ENCODE results near the gene DDX10.

Gene DDX10

GRCh38 chr11:108729227-108729871 is 64.5 kb downstream of the DDX10 start:
- Histone ChIP-seq H3K27ac (replicated peaks) (no peak overlapping the region), H3K27me3 (ENCODE audit: insufficient read depth, poor library complexity, severe bottlenecking) (no peaks in the 10 kb centered on the region), H3K4me3 (replicated peaks; ENCODE audit: insufficient read depth, low read length) (no peak overlapping the region)
- no peak for DNase-seq (ENCODE audit: low read depth in 1 of 2, low spot score in 1 of 2)
- no peak for TF ChIP-seq REST (IDR thresholded peaks at IDR 0.05; ENCODE audit: insufficient replicate concordance, low read depth)
- TF ChIP-seq SPI1 (IDR thresholded peaks at IDR 0.05; ENCODE audit: borderline replicate concordance, low read depth), result no peak
- no peak for TF ChIP-seq POLR2AphosphoS5 (IDR thresholded peaks at IDR 0.05; ENCODE audit: low read depth)
- TF ChIP-seq GABPA (IDR thresholded peaks at IDR 0.05; ENCODE audit: low read depth), result no peak
- no peak for TF ChIP-seq CTCF (IDR thresholded peaks at IDR 0.05; ENCODE audit: insufficient read depth, low read length)

GRCh38 chr11:108732395-108732794 is 67.5 kb downstream of the DDX10 start:
- no peak for DNase-seq (ENCODE audit: low read depth in 1 of 2, low spot score in 1 of 2)
- TF ChIP-seq REST (IDR thresholded peaks at IDR 0.05; ENCODE audit: insufficient replicate concordance, low read depth) (no peak), CTCF (IDR thresholded peaks at IDR 0.05; ENCODE audit: insufficient read depth, low read length) (no peak), SPI1 (IDR thresholded peaks at IDR 0.05; ENCODE audit: borderline replicate concordance, low read depth) (no peak), GABPA (IDR thresholded peaks at IDR 0.05; ENCODE audit: low read depth) (no peak), POLR2AphosphoS5 (IDR thresholded peaks at IDR 0.05; ENCODE audit: low read depth) (no peak)
- Histone ChIP-seq H3K27ac (replicated peaks) (no peak overlapping the region), H3K27me3 (ENCODE audit: insufficient read depth, poor library complexity, severe bottlenecking) (no peaks in the 10 kb centered on the region), H3K4me3 (replicated peaks; ENCODE audit: insufficient read depth, low read length) (no peak overlapping the region)

- Histone ChIP-seq H3K27ac (replicated peaks) (no peak overlapping the region), H3K27me3 (ENCODE audit: insufficient read depth, poor library complexity, severe bottlenecking) (no peaks in the 10 kb centered on the region), H3K4me3 (replicated peaks; ENCODE audit: insufficient read depth, low read length) (no peak overlapping the region)
- DNase-seq (ENCODE audit: low read depth in 1 of 2, low spot score in 1 of 2), result peak; percentile 3 to 20
- TF ChIP-seq POLR2AphosphoS5 (IDR thresholded peaks at IDR 0.05; ENCODE audit: low read depth), result no peak
- TF ChIP-seq GABPA (IDR thresholded peaks at IDR 0.05; ENCODE audit: low read depth), result no peak
- no peak for TF ChIP-seq SPI1 (IDR thresholded peaks at IDR 0.05; ENCODE audit: borderline replicate concordance, low read depth)
- TF ChIP-seq CTCF (IDR thresholded peaks at IDR 0.05; ENCODE audit: insufficient read depth, low read length), result no peak
- TF ChIP-seq REST (IDR thresholded peaks at IDR 0.05; ENCODE audit: insufficient replicate concordance, low read depth), result no peak
These were observed 68.7 kb downstream of the DDX10 start for GRCh38 chr11:108733479-108734116.

All from HL-60 (cell line).